GM21737 (cell line): Measurements from ENCODE around the gene OR2T4.

Experiments
- ATAC-seq: cut with Tn5 transposase; IDR thresholded peaks from one replicate; pipeline ENCODE4 v1.9.1; 2021; ENCODE audit warnings: mild to moderate bottlenecking, moderate library complexity; ENCODE audit not compliant: unreplicated experiment

Gene OR2T4

GRCh38 chr1:248361121-248361715, at the start of gene OR2T4:
Gene OR2T4 (plus strand): TSS chr1:248361665. CDS start chr1:248361665, 0 bp downstream.
- no peak for ATAC-seq

- ATAC-seq, result no peak
These were observed 44.7 kb upstream of the OR2T4 start for GRCh38 chr1:248316796-248317195.

GRCh38 chr1:248324468-248324867, 37.0 kb upstream of the OR2T4 start, which contains the start of gene OR2M7:
Gene OR2M7 (minus strand): TSS chr1:248324568. CDS start chr1:248324568, 0 bp downstream.
- ATAC-seq, result no peak

GRCh38 chr1:248343451-248343850, 18.0 kb upstream of the OR2T4 start:
- ATAC-seq, result no peak

GRCh38 chr1:248348475-248348874, 13.0 kb upstream of the OR2T4 start, which contains the start of gene OR14C36:
Gene OR14C36 (plus strand): TSS chr1:248348775. CDS start chr1:248348775, 0 bp downstream.
- ATAC-seq, result no peak

GRCh38 chr1:248359415-248359814, 2.0 kb upstream of the OR2T4 start:
- ATAC-seq, result no peak

- ATAC-seq, result no peak
These were observed 5.1 kb downstream of the OR2T4 start for GRCh38 chr1:248366609-248367008.

- no peak for ATAC-seq
These were observed 10.9 kb downstream of the OR2T4 start for GRCh38 chr1:248372394-248372793.

GRCh38 chr1:248373761-248374160, 12.3 kb downstream of the OR2T4 start:
- no peak for ATAC-seq

- ATAC-seq, result no peak
These were observed 14.0 kb downstream of the OR2T4 start, which contains the start of gene OR2T6 for GRCh38 chr1:248375446-248375845. Gene OR2T6 (plus strand): TSS chr1:248375746. CDS start chr1:248387609, 11,863 bp downstream.

GRCh38 chr1:248376916-248377315, 15.5 kb downstream of the OR2T4 start:
- no peak for ATAC-seq

- ATAC-seq, result no peak
These were observed 19.4 kb downstream of the OR2T4 start for GRCh38 chr1:248380854-248381253.

GRCh38 chr1:248388426-248388825, 27.0 kb downstream of the OR2T4 start:
- no peak for ATAC-seq

GRCh38 chr1:248393050-248393449, 31.6 kb downstream of the OR2T4 start:
- no peak for ATAC-seq

GRCh38 chr1:248402748-248403147, 41.3 kb downstream of the OR2T4 start, which contains the start of gene OR2T1:
Gene OR2T1 (plus strand): TSS chr1:248403048. CDS start chr1:248406148, 3,100 bp downstream.
- ATAC-seq, result no peak

- ATAC-seq, result no peak
These were observed 42.6 kb downstream of the OR2T4 start for GRCh38 chr1:248404024-248404423.

- ATAC-seq, result no peak
These were observed 45.5 kb downstream of the OR2T4 start for GRCh38 chr1:248406721-248407692.
